HEK293 (cell line): ENCODE measurements around the gene CAMK2D.

Experiments used
- CTCF ChIA-PET: fragments of 350-600 bp; formaldehyde crosslinking; extraction: SDS; loops from one replicate; lab custom pipeline; 2021; ENCODE audit warnings: antibody characterized with exemption; lab: Yijun Ruan, JAX
- POLR2A ChIA-PET: fragments of 300-600 bp; formaldehyde crosslinking; extraction: SDS; loops from one replicate; lab custom pipeline; 2020; ENCODE audit warnings: antibody characterized with exemption, inconsistent platforms; lab: Yijun Ruan, JAX
- H3K27ac ChIP-seq: fragments of 200-500 bp; sonication (Bioruptor generic); 2 replicates; pipeline ENCODE4 v1.5.1; 2014; ENCODE audit warnings: low read depth, low read length, control low read depth, inconsistent platforms; ENCODE audit errors: extremely low read depth
- H3K36me3 ChIP-seq, 2 experiments: fragments of 200-500 bp in 1 of 2; sonication (Bioruptor generic) in 1 of 2; 1 replicate in 1 of 2; 2 replicates in 1 of 2; pipeline ENCODE4 v1.5.1; 2014 to 2017; ENCODE audit warnings: inconsistent platforms in 2 of 2, low read length in 2 of 2; ENCODE audit not compliant: control insufficient read depth in 2 of 2, insufficient read depth in 1 of 2
- H3K4me1 ChIP-seq: fragments of 200-500 bp; sonication (Bioruptor generic); 2 replicates; pipeline ENCODE4 v1.5.1; 2014; ENCODE audit warnings: mild to moderate bottlenecking, low read length, inconsistent platforms; ENCODE audit not compliant: control insufficient read depth, insufficient read depth
- H3K4me3 ChIP-seq: 2 replicates; pipeline ENCODE4 v1.5.1; 2011; ENCODE audit warnings: low read depth, mild to moderate bottlenecking, control low read depth, low read length, moderate library complexity
- H3K9me3 ChIP-seq: fragments of 200-500 bp; sonication (Bioruptor generic); 2 replicates; pipeline ENCODE4 v1.5.1; 2014; ENCODE audit warnings: low read depth, low read length, inconsistent platforms; ENCODE audit not compliant: control insufficient read depth, insufficient read depth
- AEBP2 ChIP-seq: fragments of 450-650 bp; formaldehyde crosslinking; IDR thresholded peaks from 2 replicates; pipeline ENCODE4 v1.5.1; 2016; ENCODE audit warnings: missing biosample characterization, missing genetic modification characterization, borderline replicate concordance
- KLF1 ChIP-seq: fragments of 450-650 bp; formaldehyde crosslinking; IDR thresholded peaks from 2 replicates; pipeline ENCODE4 v1.5.1; 2016; ENCODE audit warnings: missing biosample characterization, missing genetic modification characterization
- PBX3 ChIP-seq: sonication (generic); formaldehyde crosslinking; IDR thresholded peaks from 2 replicates; pipeline ENCODE4 v1.8.1; 2022; ENCODE audit warnings: mild to moderate bottlenecking, moderate library complexity, missing genetic modification reagents
- PRDM2 ChIP-seq: fragments of 450-650 bp; formaldehyde crosslinking; IDR thresholded peaks from 2 replicates; pipeline ENCODE4 v1.5.1; 2016; ENCODE audit warnings: missing biosample characterization, missing genetic modification characterization, borderline replicate concordance
- RBAK ChIP-seq: fragments of 450-650 bp; formaldehyde crosslinking; IDR thresholded peaks from 2 replicates; pipeline ENCODE4 v1.5.1; 2016; ENCODE audit warnings: missing biosample characterization, missing genetic modification characterization
- SETDB1 ChIP-seq: IDR thresholded peaks from one replicate; pipeline ENCODE4 v1.6.1; 2017; ENCODE audit warnings: mild to moderate bottlenecking, low read length, moderate library complexity, mixed read lengths; ENCODE audit not compliant: insufficient read length
- SP7 ChIP-seq: fragments of 450-650 bp; formaldehyde crosslinking; IDR thresholded peaks from 2 replicates; pipeline ENCODE4 v1.5.1; 2016; ENCODE audit warnings: missing biosample characterization, missing genetic modification characterization
- ZBTB48 ChIP-seq: fragments of 450-650 bp; formaldehyde crosslinking; IDR thresholded peaks from 2 replicates; pipeline ENCODE4 v1.5.1; 2016; ENCODE audit warnings: missing biosample characterization, missing genetic modification characterization
- ZNF184 ChIP-seq: fragments of 450-650 bp; IDR thresholded peaks from 2 replicates; pipeline ENCODE4 v1.5.1; 2018; ENCODE audit warnings: missing biosample characterization, mild to moderate bottlenecking, missing genetic modification characterization
- ZNF341 ChIP-seq: fragments of 450-650 bp; formaldehyde crosslinking; IDR thresholded peaks from 2 replicates; pipeline ENCODE4; 2016; ENCODE audit warnings: low read depth, missing biosample characterization, missing genetic modification characterization
- ZNF350 ChIP-seq: fragments of 450-650 bp; formaldehyde crosslinking; IDR thresholded peaks from 2 replicates; pipeline ENCODE4 v1.5.0; 2017; ENCODE audit warnings: missing biosample characterization, mild to moderate bottlenecking, missing genetic modification characterization
- ZNF449 ChIP-seq: fragments of 450-650 bp; formaldehyde crosslinking; IDR thresholded peaks from 2 replicates; pipeline ENCODE4 v1.5.1; 2017; ENCODE audit warnings: missing biosample characterization, mild to moderate bottlenecking, missing genetic modification characterization, moderate library complexity
- ZNF513 ChIP-seq: fragments of 450-650 bp; IDR thresholded peaks from 2 replicates; pipeline ENCODE4 v1.5.1; 2018; ENCODE audit warnings: missing biosample characterization, missing genetic modification characterization
- ZNF544 ChIP-seq: fragments of 450-650 bp; formaldehyde crosslinking; IDR thresholded peaks from 2 replicates; pipeline ENCODE4 v1.5.0; 2017; ENCODE audit warnings: missing biosample characterization, missing genetic modification characterization
- ZNF548 ChIP-seq: fragments of 450-650 bp; formaldehyde crosslinking; IDR thresholded peaks from 2 replicates; pipeline ENCODE4 v1.5.1; 2016; ENCODE audit warnings: missing biosample characterization, missing genetic modification characterization
- ZNF571 ChIP-seq: fragments of 450-650 bp; formaldehyde crosslinking; IDR thresholded peaks from 2 replicates; pipeline ENCODE4 v1.5.0; 2017; ENCODE audit warnings: missing biosample characterization, missing genetic modification characterization
- ZNF645 ChIP-seq: fragments of 450-650 bp; formaldehyde crosslinking; IDR thresholded peaks from 2 replicates; pipeline ENCODE4; 2016; ENCODE audit warnings: missing biosample characterization, missing genetic modification characterization
- ZNF654 ChIP-seq: fragments of 450-650 bp; formaldehyde crosslinking; IDR thresholded peaks from 2 replicates; pipeline ENCODE4 v1.5.1; 2016; ENCODE audit warnings: low read depth, missing biosample characterization, missing genetic modification characterization
- ZNF785 ChIP-seq: fragments of 450-650 bp; formaldehyde crosslinking; IDR thresholded peaks from 2 replicates; pipeline ENCODE4 v1.5.1; 2016; ENCODE audit warnings: missing biosample characterization, missing genetic modification characterization

Gene CAMK2D

GRCh38 chr4:113433116-113433515 is 328.4 kb downstream of the CAMK2D start:
- POLR2A ChIA-PET = no interaction called here
- H3K9me3 ChIP-seq = no peaks in the 10 kb centered on the region
- no peak overlapping the region for H3K27ac ChIP-seq
- H3K4me3 ChIP-seq = no peak overlapping the region
- peaks cover 4% of the 10 kb centered on the region; the same call in 1 of the 2 replicates for H3K4me1 ChIP-seq
- TF ChIP-seq ZNF544 (tag by site-specific recombination) = no peak
- no peak for TF ChIP-seq ZNF785 (tag by site-specific recombination)
- no peak for TF ChIP-seq ZNF513 (tag by site-specific recombination)
- TF ChIP-seq ZNF571 (tag by site-specific recombination) = no peak
- no peak for TF ChIP-seq ZNF654 (tag by site-specific recombination)
- no peak for TF ChIP-seq ZBTB48 (tag by site-specific recombination)
- CTCF ChIA-PET = no interaction called here
- H3K36me3 ChIP-seq = no peaks in the 10 kb centered on the region

GRCh38 chr4:113423631-113424030 is 337.9 kb downstream of the CAMK2D start:
- H3K4me3 ChIP-seq = no peak overlapping the region
- H3K36me3 ChIP-seq = no peaks in the 10 kb centered on the region
- H3K9me3 ChIP-seq = no peaks in the 10 kb centered on the region
- H3K4me1 ChIP-seq = no peaks in the 10 kb centered on the region
- H3K27ac ChIP-seq = no peak overlapping the region
- ChIA-PET POLR2A (no interaction called here), CTCF (no interaction called here)
- no peak for TF ChIP-seq PRDM2 (tag by site-specific recombination)
- TF ChIP-seq ZNF350 = no peak
- TF ChIP-seq ZNF184 (tag by site-specific recombination) = no peak
- TF ChIP-seq ZNF645 = no peak
- TF ChIP-seq PBX3 = no peak
- no peak for TF ChIP-seq SP7 (tag by site-specific recombination)
- no peak for TF ChIP-seq ZNF548 (tag by site-specific recombination)
- no peak for TF ChIP-seq RBAK
- no peak for TF ChIP-seq KLF1
- TF ChIP-seq ZNF449 (tag by site-specific recombination) = no peak
- no peak for TF ChIP-seq AEBP2 (tag by site-specific recombination)
- no peak for TF ChIP-seq ZNF341 (tag by site-specific recombination)
- TF ChIP-seq SETDB1 = no peak
